MG63 (cell line): ENCODE results near the gene GSG1L. TPM values are rescaled to one million over a fixed set of nuclear protein-coding genes. Genes with fewer than 3 reads are reported as not detected.

Experiments used
- DNase-seq: peaks from one replicate; pipeline ENCODE4 v3.0.0-alpha.2; 2020
- H3K27me3 ChIP-seq: fragments of 250-450 bp; sonication (Bioruptor Pico); 2 replicates; pipeline ENCODE4 v1.5.1; 2020; ENCODE audit warnings: mild to moderate bottlenecking, moderate library complexity
- H3K36me3 ChIP-seq: fragments of 250-450 bp; sonication (Bioruptor Pico); 2 replicates; pipeline ENCODE4 v1.5.1; 2020; ENCODE audit warnings: mild to moderate bottlenecking, moderate library complexity
- H3K4me3 ChIP-seq: fragments of 250-450 bp; sonication (Bioruptor Pico); 2 replicates; pipeline ENCODE4 v1.5.1; 2020; ENCODE audit warnings: mild to moderate bottlenecking, moderate library complexity
- H3K9me3 ChIP-seq: fragments of 250-450 bp; sonication (Bioruptor Pico); 2 replicates; pipeline ENCODE4 v1.5.1; 2020; ENCODE audit warnings: mild to moderate bottlenecking, moderate library complexity
- total RNA-seq: library from RNA; depleted of rRNA; stranded (reverse); fragments of >200 nt; shearing (Covaris generic); gene quantifications from 2 replicates; pipeline ENCODE4 v1.2.3, GENCODE V29; 2014; ENCODE audit warnings: low replicate concordance

The GSG1L gene
- total RNA-seq, 1 experiment from 2014 or later: 7.3 TPM

DNA sequence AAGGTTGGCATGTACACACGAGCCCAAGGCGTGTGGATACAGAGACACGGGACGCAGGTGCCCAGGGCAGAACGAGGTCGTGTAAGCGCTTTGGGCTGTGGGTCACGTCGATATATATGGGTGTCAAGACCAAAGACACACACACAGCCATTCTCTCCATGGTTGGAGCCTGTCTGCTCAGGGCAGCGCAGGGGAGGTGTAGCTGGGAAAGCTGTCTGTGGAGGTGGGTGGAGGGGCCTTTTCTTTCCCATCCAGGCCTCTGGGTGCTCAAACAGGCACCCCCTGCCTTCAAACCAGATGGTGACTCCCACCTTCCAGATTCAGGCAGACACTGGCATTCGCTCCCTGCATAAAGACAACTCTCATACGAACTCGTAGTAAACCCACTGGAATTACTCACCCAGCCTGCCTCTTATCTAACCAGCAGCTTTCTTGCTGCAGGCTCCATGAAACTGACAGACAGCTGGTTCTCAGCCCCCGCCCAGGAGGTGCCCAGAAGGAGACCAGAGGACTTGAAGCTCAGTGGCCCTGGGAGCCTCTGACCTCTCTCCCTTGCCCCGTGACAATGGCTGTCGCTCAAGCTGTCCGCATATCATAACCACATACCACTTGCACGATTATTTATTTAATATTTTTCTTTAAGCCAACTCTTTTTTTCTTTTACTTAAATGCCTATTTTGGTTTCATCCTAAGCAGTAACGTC is 276.4 kb downstream of the GSG1L start:
- Histone ChIP-seq H3K27me3 (no peaks in the 10 kb centered on the region), H3K9me3 (no peaks in the 10 kb centered on the region), H3K36me3 (no peaks in the 10 kb centered on the region), H3K4me3 (no peak overlapping the region)
- DNase-seq: no peak

DNA sequence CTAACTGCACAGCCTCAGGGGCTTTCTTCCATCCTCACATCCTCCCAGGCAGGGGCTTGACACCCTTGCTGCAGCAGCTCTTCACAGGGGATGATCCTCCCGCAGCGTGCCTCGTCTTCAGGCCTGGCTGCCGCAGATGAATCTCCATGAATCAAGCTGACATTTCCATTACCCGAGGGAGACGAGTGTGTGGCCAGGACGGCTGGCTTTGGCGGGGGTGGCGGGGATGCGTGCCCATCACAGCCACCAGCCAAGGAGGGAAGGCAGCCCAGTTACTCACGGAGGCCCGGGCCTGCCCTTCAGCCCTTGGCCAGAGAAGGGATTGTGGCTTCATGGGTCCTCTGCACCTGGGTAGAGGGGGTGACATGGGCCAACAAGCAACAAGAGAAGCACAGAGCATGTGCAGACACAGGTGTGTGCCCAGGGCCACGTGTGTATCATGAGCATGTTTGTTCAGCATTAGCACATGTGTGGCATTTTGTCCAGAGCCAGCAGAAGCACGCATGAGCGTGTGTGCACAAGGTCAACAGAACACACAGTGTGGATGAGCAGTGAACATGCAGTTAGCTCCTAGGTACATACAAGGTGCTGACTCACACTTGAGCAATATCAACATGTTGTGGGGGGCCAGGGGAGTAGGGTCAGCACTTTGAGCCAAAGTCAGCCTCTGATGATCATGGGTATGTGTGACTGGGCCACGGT is 277.1 kb downstream of the GSG1L start:
- no peaks in the 10 kb centered on the region for H3K9me3 ChIP-seq
- no peaks in the 10 kb centered on the region for H3K36me3 ChIP-seq
- H3K4me3 ChIP-seq: no peak overlapping the region
- DNase-seq: no peak
- H3K27me3 ChIP-seq: no peaks in the 10 kb centered on the region

- Histone ChIP-seq H3K9me3 (no peaks in the 10 kb centered on the region), H3K4me3 (no peak overlapping the region), H3K27me3 (no peaks in the 10 kb centered on the region), H3K36me3 (no peaks in the 10 kb centered on the region)
- no peak for DNase-seq
Measured at GRCh38 chr16:27785307-27785678, 278.2 kb downstream of the GSG1L start.

GRCh38 chr16:27784351-27785306 is 278.9 kb downstream of the GSG1L start:
- Histone ChIP-seq H3K9me3 (no peaks in the 10 kb centered on the region), H3K4me3 (no peak overlapping the region), H3K36me3 (no peaks in the 10 kb centered on the region), H3K27me3 (no peaks in the 10 kb centered on the region)
- no peak for DNase-seq

DNA sequence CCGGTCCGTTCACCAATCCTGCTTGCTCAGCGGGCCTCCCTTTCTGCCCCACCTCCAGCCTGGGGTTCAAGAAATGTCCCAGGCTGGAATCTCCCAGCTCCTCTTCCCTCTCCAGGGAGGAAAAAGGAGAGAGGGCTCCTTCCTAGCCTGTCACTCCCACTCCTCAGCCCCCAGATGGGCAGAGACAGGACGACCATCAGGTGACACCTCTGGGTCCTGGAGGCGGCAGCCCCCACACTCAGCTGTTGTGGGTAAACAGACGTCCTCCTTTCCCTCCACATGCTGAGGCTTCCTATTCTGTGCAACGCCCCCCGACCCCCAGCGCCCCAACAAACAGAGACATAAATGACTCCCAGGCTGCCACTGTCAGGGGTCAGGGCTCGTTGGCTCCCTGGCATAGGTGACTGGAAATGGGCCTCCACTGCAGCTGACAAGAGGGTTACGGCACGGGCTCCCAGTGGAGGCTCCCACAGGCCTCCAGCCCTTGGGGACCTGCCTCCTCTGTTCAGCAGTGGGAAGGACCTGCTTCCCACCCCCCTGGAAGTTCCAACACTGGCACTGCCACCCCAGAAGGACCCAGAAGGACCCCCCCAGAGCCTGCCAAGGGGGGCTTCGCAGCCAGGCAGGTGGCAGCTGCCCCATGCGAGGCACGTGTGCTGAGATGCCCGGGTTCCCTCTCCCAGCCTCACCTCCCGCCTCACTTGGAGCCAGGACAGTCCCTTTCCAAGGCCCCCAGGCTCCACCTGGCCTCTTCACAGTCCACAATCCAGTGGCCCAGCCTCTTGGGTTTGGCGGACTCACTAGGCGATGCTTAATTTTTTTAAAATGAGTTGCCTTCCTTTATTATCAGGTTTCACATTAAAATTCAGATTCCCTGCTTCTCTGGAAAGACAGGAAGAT is 281.3 kb downstream of the GSG1L start:
- H3K36me3 ChIP-seq: no peaks in the 10 kb centered on the region
- H3K9me3 ChIP-seq: no peaks in the 10 kb centered on the region
- no peak for DNase-seq
- no peak overlapping the region for H3K4me3 ChIP-seq
- no peaks in the 10 kb centered on the region for H3K27me3 ChIP-seq

- Histone ChIP-seq H3K9me3 (no peaks in the 10 kb centered on the region), H3K27me3 (no peaks in the 10 kb centered on the region), H3K4me3 (no peak overlapping the region), H3K36me3 (no peaks in the 10 kb centered on the region)
- no peak for DNase-seq
Measured at GRCh38 chr16:27781195-27781524, 282.4 kb downstream of the GSG1L start.

DNA sequence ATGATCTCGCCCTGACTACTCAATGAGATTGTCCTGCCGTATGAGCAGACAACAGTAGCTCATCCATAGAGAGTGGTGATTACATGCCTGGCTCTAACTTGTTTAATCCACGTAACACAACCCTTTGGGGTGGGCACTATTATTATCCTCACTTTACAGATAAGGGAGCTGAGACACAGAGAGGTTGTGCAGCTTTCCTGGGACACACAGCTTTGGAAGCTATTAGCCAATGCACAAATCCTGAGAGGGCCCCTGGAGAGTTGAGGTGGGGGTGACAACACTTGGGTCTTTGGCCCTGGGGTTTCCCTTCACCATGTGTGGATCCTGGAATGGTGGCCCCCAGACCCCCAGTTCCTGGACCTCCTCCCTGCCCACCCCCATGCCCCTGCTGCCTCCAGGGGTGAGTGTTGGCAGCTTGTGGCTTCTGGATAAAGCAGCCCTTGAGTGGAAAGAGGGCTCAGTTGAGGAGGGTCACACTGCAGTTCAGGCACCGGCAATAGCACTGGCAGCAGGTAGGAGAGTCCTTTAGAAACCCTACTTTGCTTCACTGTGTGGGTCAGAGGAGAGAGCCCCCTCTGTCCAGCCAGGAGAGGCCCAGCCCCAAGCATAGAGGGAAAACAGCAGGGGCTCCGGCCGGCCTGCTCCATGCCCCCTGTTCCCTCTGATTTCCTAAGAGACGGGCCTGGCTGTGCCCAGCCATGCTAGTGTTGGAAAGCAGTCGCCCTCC is 282.9 kb downstream of the GSG1L start:
- DNase-seq: no peak
- H3K36me3 ChIP-seq: no peaks in the 10 kb centered on the region

DNA sequence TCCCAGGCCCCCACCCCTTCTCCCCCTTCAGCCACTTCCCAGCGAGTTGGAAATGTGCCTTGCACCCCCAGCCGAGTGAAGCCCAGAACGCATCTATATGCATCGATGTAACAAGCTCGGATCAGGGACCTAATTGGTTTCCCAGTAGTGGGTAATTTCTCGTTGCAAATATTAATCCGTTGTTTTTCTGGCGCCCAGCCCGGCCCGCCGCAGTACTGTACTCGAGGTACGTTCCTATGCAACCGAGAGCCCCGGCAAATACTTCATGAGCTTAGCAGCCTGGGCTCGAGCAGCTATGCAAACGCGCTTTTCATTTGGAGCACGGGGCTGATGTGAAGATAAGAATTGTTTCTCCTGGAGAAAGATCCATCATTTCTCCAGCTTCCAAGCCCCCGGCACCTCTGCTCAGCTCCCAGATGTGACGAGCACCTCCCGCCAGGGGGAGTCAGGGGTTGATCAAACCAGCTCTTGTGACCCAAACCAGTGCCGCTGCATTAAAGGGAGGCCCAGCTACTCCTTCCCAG is 283.8 kb downstream of the GSG1L start:
- Histone ChIP-seq H3K4me3 (no peak overlapping the region), H3K9me3 (no peaks in the 10 kb centered on the region)
- DNase-seq: peak; percentile 26

More for the DNA sequence above, 282.9 kb downstream of the GSG1L start:
- H3K9me3 ChIP-seq: no peaks in the 10 kb centered on the region
- no peak overlapping the region for H3K4me3 ChIP-seq
- no peaks in the 10 kb centered on the region for H3K27me3 ChIP-seq

DNA sequence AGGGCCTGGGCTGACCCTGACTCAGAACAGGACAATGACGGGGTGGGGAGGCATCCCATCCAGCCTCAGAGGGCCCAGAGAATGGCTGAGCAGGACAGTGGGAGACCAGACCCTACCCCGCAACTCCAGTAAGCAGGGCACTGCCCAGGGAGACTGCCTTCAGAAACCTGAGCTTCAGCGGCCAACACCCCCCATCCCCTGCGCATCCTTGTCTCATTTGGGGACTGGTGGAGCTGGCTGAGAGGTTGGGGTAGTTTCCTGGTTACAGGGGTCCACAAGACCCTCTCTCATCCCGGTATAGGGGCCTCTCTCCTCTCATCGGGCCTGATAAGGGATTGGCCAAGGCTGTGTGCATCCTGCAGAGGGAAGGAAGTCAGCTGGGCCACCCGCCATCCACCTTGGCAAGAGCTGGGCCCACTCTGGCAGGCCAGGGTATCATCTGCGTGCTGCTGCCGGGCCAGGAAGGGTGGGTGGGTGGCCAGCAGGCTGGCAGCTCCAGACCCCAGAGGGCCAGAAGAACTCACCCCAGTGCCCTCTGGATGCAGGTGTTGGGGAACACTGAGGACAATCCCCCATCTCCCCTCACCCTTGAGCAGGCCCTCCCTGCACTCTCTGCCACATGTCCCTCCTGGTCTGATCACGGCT is 284.5 kb downstream of the GSG1L start:
- DNase-seq: no peak
- Histone ChIP-seq H3K36me3 (no peaks in the 10 kb centered on the region), H3K9me3 (no peaks in the 10 kb centered on the region), H3K4me3 (no peak overlapping the region), H3K27me3 (no peaks in the 10 kb centered on the region)

More for the DNA sequence above, 283.8 kb downstream of the GSG1L start:
- Histone ChIP-seq H3K36me3 (no peaks in the 10 kb centered on the region), H3K27me3 (no peaks in the 10 kb centered on the region)

DNA sequence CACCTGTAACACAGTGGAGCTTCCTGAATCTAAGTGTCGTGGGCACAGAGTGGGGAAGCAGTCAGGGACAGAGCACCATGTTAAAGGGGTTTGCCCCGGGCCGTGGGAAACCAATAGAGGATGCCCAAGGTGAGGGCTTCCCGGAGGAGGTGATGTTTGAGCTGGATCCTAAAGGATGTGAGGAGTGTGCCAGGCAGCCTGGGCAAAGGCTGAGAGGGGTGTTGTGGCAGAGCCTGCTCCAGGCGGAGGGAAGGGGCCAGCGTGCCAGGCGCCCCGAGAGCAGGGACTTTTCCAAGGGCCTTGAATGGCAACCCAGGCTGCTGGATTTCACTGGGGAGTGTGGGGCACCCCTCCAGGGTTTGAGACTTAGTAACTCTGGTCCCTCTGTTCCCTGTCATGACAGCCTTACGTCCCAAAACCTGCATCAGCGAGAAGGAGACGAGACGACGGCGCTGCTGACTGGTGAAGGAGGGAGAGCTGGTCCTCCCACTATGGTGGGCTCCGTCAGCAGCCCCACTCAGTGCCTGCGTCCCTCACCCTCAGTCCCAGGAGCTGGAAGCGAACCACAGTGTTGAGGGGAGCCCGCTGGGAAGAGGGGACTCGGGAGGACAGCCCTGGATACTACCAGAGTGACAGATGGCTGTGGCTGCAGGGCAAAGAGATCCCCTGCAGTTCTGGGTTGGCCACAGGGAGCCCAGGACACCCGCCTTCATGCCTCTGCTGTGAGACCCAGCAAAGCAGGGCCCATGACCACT is 285.2 kb downstream of the GSG1L start:
- no peaks in the 10 kb centered on the region for H3K36me3 ChIP-seq
- no peaks in the 10 kb centered on the region for H3K27me3 ChIP-seq
- H3K4me3 ChIP-seq: no peak overlapping the region
- DNase-seq: no peak
- no peaks in the 10 kb centered on the region for H3K9me3 ChIP-seq

DNA sequence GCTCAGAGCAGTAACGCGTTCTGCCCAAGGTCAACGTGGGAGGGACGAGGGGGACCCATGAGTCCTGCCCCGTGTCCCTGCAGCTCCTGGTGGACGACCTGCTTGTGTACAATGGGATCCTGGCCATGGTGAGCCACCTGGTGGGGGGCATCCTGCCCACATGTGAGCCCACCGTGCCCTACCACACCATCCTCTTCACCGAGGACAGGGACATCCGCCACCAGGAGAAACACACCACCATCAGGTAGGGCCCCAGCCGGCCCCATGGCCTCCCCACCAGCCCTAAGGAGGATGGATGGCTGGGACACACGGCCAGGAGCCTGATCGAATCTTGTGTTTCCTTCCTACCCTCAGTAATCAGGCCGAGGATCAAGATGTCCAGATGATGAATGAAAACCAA is 286.0 kb downstream of the GSG1L start:
- H3K27me3 ChIP-seq: no peaks in the 10 kb centered on the region
- H3K36me3 ChIP-seq: no peaks in the 10 kb centered on the region
- H3K4me3 ChIP-seq: no peak overlapping the region
- no peaks in the 10 kb centered on the region for H3K9me3 ChIP-seq
- DNase-seq: no peak

GRCh38 chr16:27776556-27777225 is 286.8 kb downstream of the GSG1L start:
- no peak for DNase-seq
- no peak overlapping the region for H3K4me3 ChIP-seq

DNA sequence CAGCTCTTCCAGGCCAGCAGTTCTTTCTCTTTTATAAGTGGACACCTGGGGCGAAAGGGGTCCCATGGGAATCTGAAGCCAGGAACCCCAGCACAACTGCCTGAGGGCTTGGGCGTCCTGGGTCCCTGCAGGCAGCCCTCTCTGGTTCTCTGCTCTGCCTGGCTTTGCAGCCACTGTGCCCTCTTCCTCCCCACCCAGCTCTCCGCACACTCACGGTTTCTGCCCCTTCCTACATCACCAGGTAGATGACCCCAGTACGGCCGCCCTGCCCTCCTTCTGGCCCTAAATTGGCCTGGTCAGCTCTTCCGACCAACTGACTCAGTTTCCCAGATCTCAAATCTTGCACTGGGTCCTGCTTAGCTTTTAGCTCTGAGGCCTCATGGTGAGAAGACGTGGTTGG is 288.3 kb downstream of the GSG1L start:
- no peak for DNase-seq
- Histone ChIP-seq H3K4me3 (no peak overlapping the region), H3K27me3 (no peaks in the 10 kb centered on the region), H3K9me3 (no peaks in the 10 kb centered on the region), H3K36me3 (no peaks in the 10 kb centered on the region)

More at GRCh38 chr16:27776556-27777225, 286.8 kb downstream of the GSG1L start:
- no peaks in the 10 kb centered on the region for H3K9me3 ChIP-seq
- H3K36me3 ChIP-seq: no peaks in the 10 kb centered on the region
- no peaks in the 10 kb centered on the region for H3K27me3 ChIP-seq

- Histone ChIP-seq H3K9me3 (no peaks in the 10 kb centered on the region), H3K4me3 (no peak overlapping the region), H3K36me3 (no peaks in the 10 kb centered on the region), H3K27me3 (no peaks in the 10 kb centered on the region)
- DNase-seq: no peak
Measured at GRCh38 chr16:27774779-27775178, 288.7 kb downstream of the GSG1L start.
